ENCODE results near the gene DSG4.

Gene DSG4

DNA sequence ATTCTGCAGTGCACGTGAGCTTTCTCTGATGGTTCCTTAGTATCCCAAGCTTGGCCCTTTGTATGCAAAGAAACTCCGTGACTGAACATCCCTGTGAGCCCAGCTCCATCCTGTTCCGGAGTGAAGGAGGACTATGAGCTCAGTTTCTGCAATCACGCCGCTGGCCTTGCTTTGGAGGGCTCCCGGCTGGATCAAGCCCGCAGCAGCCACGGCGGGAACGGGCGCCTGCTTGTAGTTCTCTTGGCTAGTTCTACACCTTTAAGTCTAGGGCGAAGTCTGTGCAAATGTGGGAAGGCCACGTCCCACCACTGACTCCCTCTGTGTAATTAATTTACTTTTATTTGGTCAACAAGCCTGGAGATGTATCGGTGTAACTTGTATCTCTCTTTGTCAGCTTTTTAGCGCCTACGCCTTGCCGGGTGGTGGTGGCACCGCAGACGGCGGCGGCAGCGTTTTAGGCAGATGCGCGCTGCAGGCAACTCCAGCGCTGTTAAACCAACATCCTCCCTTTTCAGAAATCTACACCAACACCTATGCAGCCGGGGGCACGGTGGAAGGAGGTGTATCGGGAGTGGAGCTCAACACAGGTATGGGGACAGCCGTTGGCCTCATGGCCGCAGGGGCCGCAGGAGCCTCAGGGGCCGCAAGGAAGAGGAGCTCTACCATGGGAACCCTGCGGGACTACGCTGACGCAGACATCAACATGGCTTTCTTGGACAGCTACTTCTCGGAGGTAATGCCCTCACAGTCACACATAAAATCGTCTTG is 34.3 kb downstream of the DSG4 start:
- H3K9me3 ChIP-seq (ENCODE audit: control insufficient read depth in 1 of 2, low read length in 2 of 2) = no peaks in the 10 kb centered on the region
- H3K36me3 ChIP-seq (ENCODE audit: control insufficient read depth in 1 of 2, insufficient read depth in 2 of 2, low read length in 2 of 2) = no peaks in the 10 kb centered on the region
- no peaks in the 10 kb centered on the region for H3K27me3 ChIP-seq (ENCODE audit: low read depth, low read length)
- H3K4me3 ChIP-seq (ENCODE audit: low read depth in 1 of 2, low read length in 2 of 2) = no peak overlapping the region
- H3K4me1 ChIP-seq (ENCODE audit: control insufficient read depth in 1 of 2, insufficient read depth in 2 of 2, low read length in 2 of 2) = no peaks in the 10 kb centered on the region
- H3K27ac ChIP-seq (ENCODE audit: low read length) = no peak overlapping the region

- no peaks in the 10 kb centered on the region for H3K4me1 ChIP-seq (ENCODE audit: control insufficient read depth in 1 of 2, insufficient read depth in 2 of 2, low read length in 2 of 2)
- no peaks in the 10 kb centered on the region for H3K27me3 ChIP-seq (ENCODE audit: low read depth, low read length)
- no peak overlapping the region for H3K27ac ChIP-seq (ENCODE audit: low read length)
- no peak overlapping the region for H3K4me3 ChIP-seq (ENCODE audit: low read depth in 1 of 2, low read length in 2 of 2)
- H3K36me3 ChIP-seq (ENCODE audit: control insufficient read depth in 1 of 2, insufficient read depth in 2 of 2, low read length in 2 of 2) = no peaks in the 10 kb centered on the region
- no peaks in the 10 kb centered on the region for H3K9me3 ChIP-seq (ENCODE audit: control insufficient read depth in 1 of 2, low read length in 2 of 2)
Measured at GRCh38 chr18:31413137-31413536, 36.6 kb downstream of the DSG4 start.

- no peak overlapping the region for H3K27ac ChIP-seq (ENCODE audit: low read length)
- H3K27me3 ChIP-seq (ENCODE audit: low read depth, low read length) = no peaks in the 10 kb centered on the region
- H3K4me1 ChIP-seq (ENCODE audit: control insufficient read depth in 1 of 2, insufficient read depth in 2 of 2, low read length in 2 of 2) = no peaks in the 10 kb centered on the region
- H3K36me3 ChIP-seq (ENCODE audit: control insufficient read depth in 1 of 2, insufficient read depth in 2 of 2, low read length in 2 of 2) = no peaks in the 10 kb centered on the region
- H3K4me3 ChIP-seq (ENCODE audit: low read depth in 1 of 2, low read length in 2 of 2) = no peak overlapping the region
- no peaks in the 10 kb centered on the region for H3K9me3 ChIP-seq (ENCODE audit: control insufficient read depth in 1 of 2, low read length in 2 of 2)
Measured at GRCh38 chr18:31417850-31418249, 41.3 kb downstream of the DSG4 start.

GRCh38 chr18:31419457-31419932 is 42.9 kb downstream of the DSG4 start:
- no peaks in the 10 kb centered on the region for H3K9me3 ChIP-seq (ENCODE audit: control insufficient read depth in 1 of 2, low read length in 2 of 2)
- H3K4me1 ChIP-seq (ENCODE audit: control insufficient read depth in 1 of 2, insufficient read depth in 2 of 2, low read length in 2 of 2) = no peaks in the 10 kb centered on the region
- H3K4me3 ChIP-seq (ENCODE audit: low read depth in 1 of 2, low read length in 2 of 2) = no peak overlapping the region
- H3K27ac ChIP-seq (ENCODE audit: low read length) = no peak overlapping the region
- no peaks in the 10 kb centered on the region for H3K27me3 ChIP-seq (ENCODE audit: low read depth, low read length)
- no peaks in the 10 kb centered on the region for H3K36me3 ChIP-seq (ENCODE audit: control insufficient read depth in 1 of 2, insufficient read depth in 2 of 2, low read length in 2 of 2)

GRCh38 chr18:31420032-31420431 is 43.5 kb downstream of the DSG4 start:
- Histone ChIP-seq H3K27ac (ENCODE audit: low read length) (no peak overlapping the region), H3K4me3 (ENCODE audit: low read depth in 1 of 2, low read length in 2 of 2) (no peak overlapping the region), H3K36me3 (ENCODE audit: control insufficient read depth in 1 of 2, insufficient read depth in 2 of 2, low read length in 2 of 2) (no peaks in the 10 kb centered on the region), H3K9me3 (ENCODE audit: control insufficient read depth in 1 of 2, low read length in 2 of 2) (no peaks in the 10 kb centered on the region), H3K4me1 (ENCODE audit: control insufficient read depth in 1 of 2, insufficient read depth in 2 of 2, low read length in 2 of 2) (no peaks in the 10 kb centered on the region), H3K27me3 (ENCODE audit: low read depth, low read length) (no peaks in the 10 kb centered on the region)

DNA sequence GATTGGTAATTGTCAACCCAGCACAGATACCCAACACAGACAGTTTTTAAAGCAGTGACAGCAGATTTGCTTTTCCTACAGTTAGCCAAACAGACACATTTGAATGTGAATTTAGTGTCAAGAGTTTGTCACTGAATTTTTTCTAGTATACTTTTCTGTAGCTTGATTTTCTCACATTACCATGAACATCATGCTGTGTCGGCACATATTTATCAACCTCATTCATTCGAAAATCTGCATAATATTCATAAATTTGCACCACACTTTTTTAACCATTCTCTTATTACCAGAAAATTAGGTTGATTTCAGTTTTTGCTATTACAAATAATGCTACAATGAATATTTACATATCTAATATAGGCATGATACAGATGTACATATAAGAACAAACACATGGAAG is 43.9 kb downstream of the DSG4 start:
- Histone ChIP-seq H3K36me3 (ENCODE audit: control insufficient read depth in 1 of 2, insufficient read depth in 2 of 2, low read length in 2 of 2) (no peaks in the 10 kb centered on the region), H3K4me1 (ENCODE audit: control insufficient read depth in 1 of 2, insufficient read depth in 2 of 2, low read length in 2 of 2) (no peaks in the 10 kb centered on the region), H3K27ac (ENCODE audit: low read length) (no peak overlapping the region), H3K27me3 (ENCODE audit: low read depth, low read length) (no peaks in the 10 kb centered on the region), H3K9me3 (ENCODE audit: control insufficient read depth in 1 of 2, low read length in 2 of 2) (no peaks in the 10 kb centered on the region), H3K4me3 (ENCODE audit: low read depth in 1 of 2, low read length in 2 of 2) (no peak overlapping the region)

DNA sequence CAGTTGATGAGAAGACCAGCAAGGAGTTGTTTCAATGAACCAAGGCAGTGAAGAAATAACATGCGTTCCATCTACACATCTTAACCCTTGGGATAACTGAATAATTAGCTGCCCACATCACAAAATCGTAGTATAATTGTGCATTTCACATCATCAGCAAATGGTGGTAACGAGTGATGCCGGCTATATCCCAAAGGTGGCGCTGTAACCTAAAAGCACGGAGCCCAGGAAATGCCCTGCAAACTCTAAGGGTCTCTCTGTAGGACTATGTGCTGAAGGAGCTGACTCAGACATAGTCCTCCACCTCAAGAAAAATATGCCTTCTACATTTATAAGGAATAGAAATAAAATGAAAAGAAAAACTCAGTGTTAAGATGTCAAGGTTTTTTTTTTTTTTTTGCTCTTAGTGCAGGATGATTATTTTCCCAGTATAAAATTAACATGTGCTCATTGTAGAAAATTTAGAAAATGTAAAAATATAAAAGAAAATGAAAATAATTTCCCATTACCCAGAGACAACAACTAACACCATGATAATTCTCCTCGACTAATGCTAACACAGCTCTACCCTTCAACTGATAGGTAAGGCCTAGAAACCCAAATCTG is 47.9 kb downstream of the DSG4 start:
- Histone ChIP-seq H3K36me3 (ENCODE audit: control insufficient read depth in 1 of 2, insufficient read depth in 2 of 2, low read length in 2 of 2) (no peaks in the 10 kb centered on the region), H3K27me3 (ENCODE audit: low read depth, low read length) (no peaks in the 10 kb centered on the region), H3K4me1 (ENCODE audit: control insufficient read depth in 1 of 2, insufficient read depth in 2 of 2, low read length in 2 of 2) (no peaks in the 10 kb centered on the region), H3K4me3 (ENCODE audit: low read depth in 1 of 2, low read length in 2 of 2) (no peak overlapping the region), H3K9me3 (ENCODE audit: control insufficient read depth in 1 of 2, low read length in 2 of 2) (no peaks in the 10 kb centered on the region), H3K27ac (ENCODE audit: low read length) (no peak overlapping the region)

DNA sequence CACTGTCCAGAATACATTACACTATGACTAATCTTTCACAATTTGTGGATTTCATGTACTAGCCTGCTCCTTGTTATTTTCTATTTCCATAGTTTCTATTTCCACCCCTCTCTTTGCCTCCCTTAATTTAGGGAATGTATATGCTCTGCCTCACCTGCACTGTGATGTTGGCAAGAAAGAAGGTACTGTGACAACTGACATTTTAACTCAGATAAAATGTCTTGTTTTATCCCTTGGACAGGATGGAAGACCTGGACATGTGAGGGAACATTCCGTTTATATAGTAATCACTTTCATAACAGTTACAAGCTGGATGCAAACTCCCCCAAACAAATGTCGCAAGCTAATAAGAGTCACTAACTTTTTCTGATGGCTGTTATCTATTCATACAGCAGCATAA is 49.4 kb downstream of the DSG4 start:
- H3K27me3 ChIP-seq (ENCODE audit: low read depth, low read length) = no peaks in the 10 kb centered on the region

GRCh38 chr18:31426871-31427406 is 50.4 kb downstream of the DSG4 start:
- H3K4me3 ChIP-seq (ENCODE audit: low read depth in 1 of 2, low read length in 2 of 2) = no peak overlapping the region
- H3K4me1 ChIP-seq (ENCODE audit: control insufficient read depth in 1 of 2, insufficient read depth in 2 of 2, low read length in 2 of 2) = no peaks in the 10 kb centered on the region
- no peaks in the 10 kb centered on the region for H3K27me3 ChIP-seq (ENCODE audit: low read depth, low read length)

More for the DNA sequence above, 49.4 kb downstream of the DSG4 start:
- Histone ChIP-seq H3K9me3 (ENCODE audit: control insufficient read depth in 1 of 2, low read length in 2 of 2) (no peaks in the 10 kb centered on the region), H3K27ac (ENCODE audit: low read length) (no peak overlapping the region), H3K4me3 (ENCODE audit: low read depth in 1 of 2, low read length in 2 of 2) (no peak overlapping the region), H3K4me1 (ENCODE audit: control insufficient read depth in 1 of 2, insufficient read depth in 2 of 2, low read length in 2 of 2) (no peaks in the 10 kb centered on the region), H3K36me3 (ENCODE audit: control insufficient read depth in 1 of 2, insufficient read depth in 2 of 2, low read length in 2 of 2) (no peaks in the 10 kb centered on the region)

GRCh38 chr18:31428211-31428610 is 51.6 kb downstream of the DSG4 start:
- Histone ChIP-seq H3K9me3 (ENCODE audit: control insufficient read depth in 1 of 2, low read length in 2 of 2) (no peaks in the 10 kb centered on the region), H3K4me1 (ENCODE audit: control insufficient read depth in 1 of 2, insufficient read depth in 2 of 2, low read length in 2 of 2) (no peaks in the 10 kb centered on the region), H3K27ac (ENCODE audit: low read length) (no peak overlapping the region), H3K4me3 (ENCODE audit: low read depth in 1 of 2, low read length in 2 of 2) (no peak overlapping the region), H3K36me3 (ENCODE audit: control insufficient read depth in 1 of 2, insufficient read depth in 2 of 2, low read length in 2 of 2) (no peaks in the 10 kb centered on the region), H3K27me3 (ENCODE audit: low read depth, low read length) (no peaks in the 10 kb centered on the region)

More at GRCh38 chr18:31426871-31427406, 50.4 kb downstream of the DSG4 start:
- H3K27ac ChIP-seq (ENCODE audit: low read length) = no peak overlapping the region
- no peaks in the 10 kb centered on the region for H3K36me3 ChIP-seq (ENCODE audit: control insufficient read depth in 1 of 2, insufficient read depth in 2 of 2, low read length in 2 of 2)
- H3K9me3 ChIP-seq (ENCODE audit: control insufficient read depth in 1 of 2, low read length in 2 of 2) = no peaks in the 10 kb centered on the region

- Histone ChIP-seq H3K9me3 (ENCODE audit: control insufficient read depth in 1 of 2, low read length in 2 of 2) (no peaks in the 10 kb centered on the region), H3K27ac (ENCODE audit: low read length) (no peak overlapping the region), H3K4me3 (ENCODE audit: low read depth in 1 of 2, low read length in 2 of 2) (no peak overlapping the region), H3K4me1 (ENCODE audit: control insufficient read depth in 1 of 2, insufficient read depth in 2 of 2, low read length in 2 of 2) (no peaks in the 10 kb centered on the region), H3K36me3 (ENCODE audit: control insufficient read depth in 1 of 2, insufficient read depth in 2 of 2, low read length in 2 of 2) (no peaks in the 10 kb centered on the region), H3K27me3 (ENCODE audit: low read depth, low read length) (no peaks in the 10 kb centered on the region)
Measured at GRCh38 chr18:31429623-31430022, 53.0 kb downstream of the DSG4 start.
